ENCODE data around the gene EMILIN3.

EMILIN3 gene

GRCh38 chr20:41408156-41408794 is 41.7 kb upstream of the EMILIN3 start:
- WGBS (ENCODE audit: insufficient coverage): 7% methylated on average over 4 of the region's 5 CpGs
- CTCF ChIA-PET: interaction anchor here (1.6 to 4.6 kb wide), 3 partner anchors 10 to 17 kb away, joined by 3 to 19 read pairs (median 5); no protein-coding TSS in a partner anchor
- peak; percentile 68 to 89 (median 86) for DNase-seq

GRCh38 chr20:41407607-41408006 is 41.0 kb upstream of the EMILIN3 start:
- WGBS (ENCODE audit: insufficient coverage): 72% methylated on average over 3 of the region's 10 CpGs
- CTCF ChIA-PET: interaction anchor here (1.2 to 1.8 kb wide), 2 partner anchors 9 to 56 kb away, joined by 3 to 5 read pairs; no protein-coding TSS in a partner anchor

More at GRCh38 chr20:41408156-41408794, 41.7 kb upstream of the EMILIN3 start:
- peak overlapping the region in 2 of 7 experiments; percentile 37 to 52 for H3K4me3 ChIP-seq (ENCODE audit: control insufficient read depth in 1 of 7, extremely low read depth in 1 of 7, insufficient read depth in 4 of 7, low read depth in 2 of 7, low read length in 6 of 7)
- H3K9me3 ChIP-seq (ENCODE audit: control extremely low read depth in 1 of 5, control insufficient read depth in 4 of 5, insufficient read depth in 2 of 5, low read depth in 1 of 5, low read length in 4 of 5): no peaks in the 10 kb centered on the region
- H3K27ac ChIP-seq (ENCODE audit: insufficient read depth in 1 of 2, low read depth in 1 of 2, low read length in 2 of 2, poor library complexity in 1 of 2, severe bottlenecking in 2 of 2): no peak overlapping the region
- POLR2A ChIA-PET: no interaction called here
- peaks cover 6 to 74% (median 49%) of the 10 kb centered on the region in 4 experiments for H3K36me3 ChIP-seq (ENCODE audit: control insufficient read depth in 4 of 4, insufficient read depth in 4 of 4, low read length in 3 of 4)
- no peaks in the 10 kb centered on the region for H3K27me3 ChIP-seq (replicated peaks in 2 of 5; ENCODE audit: control insufficient read depth in 4 of 5, insufficient read depth in 5 of 5, low read length in 4 of 5)
- H3K4me1 ChIP-seq (ENCODE audit: control extremely low read depth in 1 of 4, control insufficient read depth in 4 of 4, insufficient read depth in 4 of 4, low read length in 3 of 4): peaks cover 10 to 41% (median 32%) of the 10 kb centered on the region in 4 experiments

GRCh38 chr20:41406896-41407444 is 40.4 kb upstream of the EMILIN3 start:
- no peak overlapping the region for H3K4me3 ChIP-seq (ENCODE audit: control insufficient read depth in 1 of 7, extremely low read depth in 1 of 7, insufficient read depth in 4 of 7, low read depth in 2 of 7, low read length in 6 of 7)
- ChIA-PET CTCF (interaction anchor here (1.2 to 1.8 kb wide), 2 partner anchors 9 to 56 kb away, joined by 3 to 5 read pairs; no protein-coding TSS in a partner anchor), POLR2A (no interaction called here)
- no peak overlapping the region for H3K27ac ChIP-seq (ENCODE audit: insufficient read depth in 1 of 2, low read depth in 1 of 2, low read length in 2 of 2, poor library complexity in 1 of 2, severe bottlenecking in 2 of 2)
- peaks cover 3 to 69% (median 42%) of the 10 kb centered on the region in 4 experiments for H3K36me3 ChIP-seq (ENCODE audit: control insufficient read depth in 4 of 4, insufficient read depth in 4 of 4, low read length in 3 of 4)
- DNase-seq: no peak
- 98% methylated on average over 5 of the region's 7 CpGs for WGBS (ENCODE audit: insufficient coverage)
- H3K27me3 ChIP-seq (replicated peaks in 2 of 5; ENCODE audit: control insufficient read depth in 4 of 5, insufficient read depth in 5 of 5, low read length in 4 of 5): no peaks in the 10 kb centered on the region
- no peaks in the 10 kb centered on the region for H3K9me3 ChIP-seq (ENCODE audit: control extremely low read depth in 1 of 5, control insufficient read depth in 4 of 5, insufficient read depth in 2 of 5, low read depth in 1 of 5, low read length in 4 of 5)
- H3K4me1 ChIP-seq (ENCODE audit: control extremely low read depth in 1 of 4, control insufficient read depth in 4 of 4, insufficient read depth in 4 of 4, low read length in 3 of 4): peaks cover 10 to 41% (median 32%) of the 10 kb centered on the region in 4 experiments

More at GRCh38 chr20:41407607-41408006, 41.0 kb upstream of the EMILIN3 start:
- H3K27me3 ChIP-seq (replicated peaks in 2 of 5; ENCODE audit: control insufficient read depth in 4 of 5, insufficient read depth in 5 of 5, low read length in 4 of 5): no peaks in the 10 kb centered on the region
- H3K4me3 ChIP-seq (ENCODE audit: control insufficient read depth in 1 of 7, extremely low read depth in 1 of 7, insufficient read depth in 4 of 7, low read depth in 2 of 7, low read length in 6 of 7): no peak overlapping the region
- POLR2A ChIA-PET: no interaction called here
- DNase-seq: peak in 2 of 3 donors; percentile 31 to 47
- no peaks in the 10 kb centered on the region for H3K9me3 ChIP-seq (ENCODE audit: control extremely low read depth in 1 of 5, control insufficient read depth in 4 of 5, insufficient read depth in 2 of 5, low read depth in 1 of 5, low read length in 4 of 5)
- peaks cover 10 to 41% (median 32%) of the 10 kb centered on the region in 4 experiments for H3K4me1 ChIP-seq (ENCODE audit: control extremely low read depth in 1 of 4, control insufficient read depth in 4 of 4, insufficient read depth in 4 of 4, low read length in 3 of 4)
- H3K27ac ChIP-seq (ENCODE audit: insufficient read depth in 1 of 2, low read depth in 1 of 2, low read length in 2 of 2, poor library complexity in 1 of 2, severe bottlenecking in 2 of 2): no peak overlapping the region
- peaks cover 3 to 71% (median 48%) of the 10 kb centered on the region in 4 experiments for H3K36me3 ChIP-seq (ENCODE audit: control insufficient read depth in 4 of 4, insufficient read depth in 4 of 4, low read length in 3 of 4)

GRCh38 chr20:41406353-41406752 is 39.7 kb upstream of the EMILIN3 start:
- no peaks in the 10 kb centered on the region for H3K27me3 ChIP-seq (replicated peaks in 2 of 5; ENCODE audit: control insufficient read depth in 4 of 5, insufficient read depth in 5 of 5, low read length in 4 of 5)
- no peaks in the 10 kb centered on the region for H3K9me3 ChIP-seq (ENCODE audit: control extremely low read depth in 1 of 5, control insufficient read depth in 4 of 5, insufficient read depth in 2 of 5, low read depth in 1 of 5, low read length in 4 of 5)
- 97% methylated on average over 10 of the region's 10 CpGs for WGBS (ENCODE audit: insufficient coverage)
- H3K27ac ChIP-seq (ENCODE audit: insufficient read depth in 1 of 2, low read depth in 1 of 2, low read length in 2 of 2, poor library complexity in 1 of 2, severe bottlenecking in 2 of 2): no peak overlapping the region
- H3K36me3 ChIP-seq (ENCODE audit: control insufficient read depth in 4 of 4, insufficient read depth in 4 of 4, low read length in 3 of 4): peaks cover 3 to 63% (median 39%) of the 10 kb centered on the region in 4 experiments
- POLR2A ChIA-PET: no interaction called here
- no peak for DNase-seq
- CTCF ChIA-PET: interaction anchor here (1.2 kb wide), 1 partner anchor 55 kb away, joined by 3 read pairs; no protein-coding TSS in a partner anchor
- peaks cover 10 to 41% (median 32%) of the 10 kb centered on the region in 4 experiments for H3K4me1 ChIP-seq (ENCODE audit: control extremely low read depth in 1 of 4, control insufficient read depth in 4 of 4, insufficient read depth in 4 of 4, low read length in 3 of 4)
- H3K4me3 ChIP-seq (ENCODE audit: control insufficient read depth in 1 of 7, extremely low read depth in 1 of 7, insufficient read depth in 4 of 7, low read depth in 2 of 7, low read length in 6 of 7): no peak overlapping the region

DNA sequence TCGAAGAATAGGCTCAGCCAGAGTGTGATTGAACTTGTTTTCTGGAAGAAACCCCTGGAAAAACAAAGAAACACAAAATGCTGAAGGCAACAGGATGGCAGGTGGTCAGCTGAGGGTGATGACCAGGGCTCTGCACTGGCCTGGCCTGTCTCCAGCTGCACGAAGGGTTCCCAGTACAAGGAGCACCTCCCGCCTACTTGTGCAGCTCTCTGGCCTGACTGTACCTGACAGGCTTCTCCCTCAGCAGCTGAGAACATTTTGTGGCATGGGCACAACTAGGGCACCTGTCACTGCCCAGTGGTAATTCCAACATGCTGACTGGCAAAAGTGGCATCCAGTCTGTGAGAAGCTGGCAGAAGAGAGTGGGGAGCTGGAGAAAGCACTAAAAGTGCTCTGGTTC is 38.8 kb upstream of the EMILIN3 start:
- Histone ChIP-seq H3K27me3 (replicated peaks in 2 of 5; ENCODE audit: control insufficient read depth in 4 of 5, insufficient read depth in 5 of 5, low read length in 4 of 5) (no peaks in the 10 kb centered on the region), H3K9me3 (ENCODE audit: control extremely low read depth in 1 of 5, control insufficient read depth in 4 of 5, insufficient read depth in 2 of 5, low read depth in 1 of 5, low read length in 4 of 5) (no peaks in the 10 kb centered on the region), H3K36me3 (ENCODE audit: control insufficient read depth in 4 of 4, insufficient read depth in 4 of 4, low read length in 3 of 4) (peaks cover 0 to 58% (median 34%) of the 10 kb centered on the region in 4 experiments), H3K4me3 (ENCODE audit: control insufficient read depth in 1 of 7, extremely low read depth in 1 of 7, insufficient read depth in 4 of 7, low read depth in 2 of 7, low read length in 6 of 7) (no peak overlapping the region), H3K4me1 (ENCODE audit: control extremely low read depth in 1 of 4, control insufficient read depth in 4 of 4, insufficient read depth in 4 of 4, low read length in 3 of 4) (peaks cover 10 to 41% (median 32%) of the 10 kb centered on the region in 4 experiments), H3K27ac (ENCODE audit: insufficient read depth in 1 of 2, low read depth in 1 of 2, low read length in 2 of 2, poor library complexity in 1 of 2, severe bottlenecking in 2 of 2) (no peak overlapping the region)
- ChIA-PET POLR2A (no interaction called here), CTCF (no interaction called here)
- DNase-seq: no peak
- WGBS (ENCODE audit: insufficient coverage): 100% methylated on average over 3 of the region's 3 CpGs

DNA sequence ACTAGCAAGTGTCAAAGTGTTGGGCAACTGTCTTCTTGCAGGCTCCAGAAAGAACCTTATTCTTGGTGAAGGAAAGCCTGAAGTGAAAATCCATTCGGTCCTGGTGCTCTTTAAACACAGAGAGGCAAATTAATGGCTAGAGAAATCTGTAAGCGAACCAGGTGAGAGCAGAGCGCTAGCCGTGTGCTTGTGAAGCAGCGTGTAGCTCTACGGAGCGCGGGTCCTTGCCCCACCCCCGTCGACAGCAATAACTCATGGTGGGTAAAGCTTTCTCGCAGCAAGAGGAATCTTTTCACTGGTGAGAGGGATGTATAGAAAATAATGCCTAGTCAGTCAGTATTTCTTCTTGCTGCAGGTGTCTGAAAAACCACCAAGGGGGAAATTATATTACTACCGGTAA is 37.0 kb upstream of the EMILIN3 start:
- Histone ChIP-seq H3K4me1 (ENCODE audit: control extremely low read depth in 1 of 4, control insufficient read depth in 4 of 4, insufficient read depth in 4 of 4, low read length in 3 of 4) (peaks cover 5 to 30% (median 16%) of the 10 kb centered on the region in 4 experiments), H3K4me3 (ENCODE audit: control insufficient read depth in 1 of 7, extremely low read depth in 1 of 7, insufficient read depth in 4 of 7, low read depth in 2 of 7, low read length in 6 of 7) (no peak overlapping the region), H3K27ac (ENCODE audit: insufficient read depth in 1 of 2, low read depth in 1 of 2, low read length in 2 of 2, poor library complexity in 1 of 2, severe bottlenecking in 2 of 2) (no peak overlapping the region), H3K27me3 (replicated peaks in 2 of 5; ENCODE audit: control insufficient read depth in 4 of 5, insufficient read depth in 5 of 5, low read length in 4 of 5) (no peaks in the 10 kb centered on the region), H3K9me3 (ENCODE audit: control extremely low read depth in 1 of 5, control insufficient read depth in 4 of 5, insufficient read depth in 2 of 5, low read depth in 1 of 5, low read length in 4 of 5) (no peaks in the 10 kb centered on the region), H3K36me3 (ENCODE audit: control insufficient read depth in 4 of 4, insufficient read depth in 4 of 4, low read length in 3 of 4) (peaks cover 0 to 50% (median 30%) of the 10 kb centered on the region in 4 experiments)
- WGBS (ENCODE audit: insufficient coverage): 93% methylated on average over 11 of the region's 12 CpGs
- POLR2A ChIA-PET: no interaction called here
- CTCF ChIA-PET: interaction anchor here (0.9 to 1.1 kb wide), 2 partner anchors 13 to 24 kb away, joined by 3 to 4 read pairs; no protein-coding TSS in a partner anchor
- no peak for DNase-seq

GRCh38 chr20:41398408-41398807 is 31.8 kb upstream of the EMILIN3 start:
- no peak for DNase-seq
- ChIA-PET CTCF (interaction anchor here (0.9 to 1.6 kb wide), 3 partner anchors 9 to 13 kb away, joined by 3 to 5 read pairs (median 3); no protein-coding TSS in a partner anchor), POLR2A (no interaction called here)
- H3K4me1 ChIP-seq (ENCODE audit: control extremely low read depth in 1 of 4, control insufficient read depth in 4 of 4, insufficient read depth in 4 of 4, low read length in 3 of 4): peaks cover 0 to under 1% (median 0%) of the 10 kb centered on the region in 4 experiments
- H3K36me3 ChIP-seq (ENCODE audit: control insufficient read depth in 4 of 4, insufficient read depth in 4 of 4, low read length in 3 of 4): peaks cover 0 to 9% (median 3%) of the 10 kb centered on the region in 4 experiments
- no CpG with 5 or more reads among the region's 2 CpGs for WGBS (ENCODE audit: insufficient coverage)
- no peaks in the 10 kb centered on the region for H3K9me3 ChIP-seq (ENCODE audit: control extremely low read depth in 1 of 5, control insufficient read depth in 4 of 5, insufficient read depth in 2 of 5, low read depth in 1 of 5, low read length in 4 of 5)
- H3K27ac ChIP-seq (ENCODE audit: insufficient read depth in 1 of 2, low read depth in 1 of 2, low read length in 2 of 2, poor library complexity in 1 of 2, severe bottlenecking in 2 of 2): no peak overlapping the region
- peaks cover 0 to 5% (median 3%) of the 10 kb centered on the region in 5 experiments for H3K27me3 ChIP-seq (replicated peaks in 2 of 5; ENCODE audit: control insufficient read depth in 4 of 5, insufficient read depth in 5 of 5, low read length in 4 of 5)
- H3K4me3 ChIP-seq (ENCODE audit: control insufficient read depth in 1 of 7, extremely low read depth in 1 of 7, insufficient read depth in 4 of 7, low read depth in 2 of 7, low read length in 6 of 7): no peak overlapping the region

Measured in common myeloid progenitor, CD34-positive (primary cell).